ENCODE results near the gene TRIP11.

DNA sequence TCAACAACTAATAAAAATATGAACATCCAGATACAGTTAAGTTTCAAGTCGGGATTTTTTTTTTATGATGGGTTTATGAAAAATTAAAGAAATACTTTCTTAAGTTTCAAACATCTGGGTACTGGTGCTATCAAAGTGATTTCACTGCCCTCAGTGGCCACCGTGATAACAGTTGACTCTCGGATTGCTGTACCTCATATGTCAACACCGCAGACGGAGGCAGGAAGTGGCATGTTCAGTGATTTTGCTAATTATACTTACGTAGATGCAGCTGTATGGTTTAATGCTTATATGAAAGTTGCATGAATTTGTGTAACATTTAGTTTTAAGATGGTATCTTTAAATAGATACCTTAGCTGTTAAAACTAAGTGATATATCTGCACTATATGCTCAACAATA is 71.6 kb downstream of the TRIP11 start:
- no peak for TF ChIP-seq MAX (IDR thresholded peaks at IDR 0.05; ENCODE audit: low read depth, low read length)
- TF ChIP-seq, protein P1, sequence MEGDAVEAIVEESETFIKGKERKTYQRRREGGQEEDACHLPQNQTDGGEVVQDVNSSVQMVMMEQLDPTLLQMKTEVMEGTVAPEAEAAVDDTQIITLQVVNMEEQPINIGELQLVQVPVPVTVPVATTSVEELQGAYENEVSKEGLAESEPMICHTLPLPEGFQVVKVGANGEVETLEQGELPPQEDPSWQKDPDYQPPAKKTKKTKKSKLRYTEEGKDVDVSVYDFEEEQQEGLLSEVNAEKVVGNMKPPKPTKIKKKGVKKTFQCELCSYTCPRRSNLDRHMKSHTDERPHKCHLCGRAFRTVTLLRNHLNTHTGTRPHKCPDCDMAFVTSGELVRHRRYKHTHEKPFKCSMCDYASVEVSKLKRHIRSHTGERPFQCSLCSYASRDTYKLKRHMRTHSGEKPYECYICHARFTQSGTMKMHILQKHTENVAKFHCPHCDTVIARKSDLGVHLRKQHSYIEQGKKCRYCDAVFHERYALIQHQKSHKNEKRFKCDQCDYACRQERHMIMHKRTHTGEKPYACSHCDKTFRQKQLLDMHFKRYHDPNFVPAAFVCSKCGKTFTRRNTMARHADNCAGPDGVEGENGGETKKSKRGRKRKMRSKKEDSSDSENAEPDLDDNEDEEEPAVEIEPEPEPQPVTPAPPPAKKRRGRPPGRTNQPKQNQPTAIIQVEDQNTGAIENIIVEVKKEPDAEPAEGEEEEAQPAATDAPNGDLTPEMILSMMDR (IDR thresholded peaks at IDR 0.05; ENCODE audit: low read depth, low read length), result no peak
